HEK293 (cell line): ENCODE results near the gene PPIE.

Experiments
- CTCF ChIA-PET: fragments of 350-600 bp; formaldehyde crosslinking; extraction: SDS; loops from one replicate; lab custom pipeline; 2021; ENCODE audit warnings: antibody characterized with exemption; lab: Yijun Ruan, JAX
- POLR2A ChIA-PET: fragments of 300-600 bp; formaldehyde crosslinking; extraction: SDS; loops from one replicate; lab custom pipeline; 2020; ENCODE audit warnings: antibody characterized with exemption, inconsistent platforms; lab: Yijun Ruan, JAX
- H3K27ac ChIP-seq: fragments of 200-500 bp; sonication (Bioruptor generic); 2 replicates; pipeline ENCODE4 v1.5.1; 2014; ENCODE audit warnings: low read depth, low read length, control low read depth, inconsistent platforms; ENCODE audit errors: extremely low read depth
- H3K36me3 ChIP-seq, 2 experiments: fragments of 200-500 bp in 1 of 2; sonication (Bioruptor generic) in 1 of 2; 1 replicate in 1 of 2; 2 replicates in 1 of 2; pipeline ENCODE4 v1.5.1; 2014 to 2017; ENCODE audit warnings: inconsistent platforms in 2 of 2, low read length in 2 of 2; ENCODE audit not compliant: control insufficient read depth in 2 of 2, insufficient read depth in 1 of 2
- H3K4me1 ChIP-seq: fragments of 200-500 bp; sonication (Bioruptor generic); 2 replicates; pipeline ENCODE4 v1.5.1; 2014; ENCODE audit warnings: mild to moderate bottlenecking, low read length, inconsistent platforms; ENCODE audit not compliant: control insufficient read depth, insufficient read depth
- H3K4me3 ChIP-seq: 2 replicates; pipeline ENCODE4 v1.5.1; 2011; ENCODE audit warnings: low read depth, mild to moderate bottlenecking, control low read depth, low read length, moderate library complexity
- H3K9me3 ChIP-seq: fragments of 200-500 bp; sonication (Bioruptor generic); 2 replicates; pipeline ENCODE4 v1.5.1; 2014; ENCODE audit warnings: low read depth, low read length, inconsistent platforms; ENCODE audit not compliant: control insufficient read depth, insufficient read depth
- GLI4 ChIP-seq: fragments of 450-650 bp; formaldehyde crosslinking; IDR thresholded peaks from 2 replicates; pipeline ENCODE4 v1.5.1; 2016; ENCODE audit warnings: missing biosample characterization, missing genetic modification characterization
- MEIS1 ChIP-seq: sonication (generic); formaldehyde crosslinking; IDR thresholded peaks from 2 replicates; pipeline ENCODE4 v1.8.1; 2022; ENCODE audit warnings: missing genetic modification reagents, mild to moderate bottlenecking, borderline replicate concordance
- PRDM1 ChIP-seq: fragments of 450-650 bp; formaldehyde crosslinking; IDR thresholded peaks from 2 replicates; pipeline ENCODE4; 2016; ENCODE audit warnings: missing biosample characterization, missing genetic modification characterization
- ZFHX2 ChIP-seq: fragments of 450-650 bp; formaldehyde crosslinking; conservative IDR thresholded peaks from 2 replicates; pipeline ENCODE4 v1.5.1; 2016; ENCODE audit warnings: missing biosample characterization, missing genetic modification characterization
- ZIC2 ChIP-seq: fragments of 450-650 bp; formaldehyde crosslinking; IDR thresholded peaks from 2 replicates; pipeline ENCODE4 v1.5.1; 2016; ENCODE audit warnings: missing biosample characterization, missing genetic modification characterization
- ZNF18 ChIP-seq: fragments of 450-650 bp; formaldehyde crosslinking; IDR thresholded peaks from 2 replicates; pipeline ENCODE4 v1.5.1; 2016; ENCODE audit warnings: missing biosample characterization, missing genetic modification characterization
- ZNF184 ChIP-seq: fragments of 450-650 bp; IDR thresholded peaks from 2 replicates; pipeline ENCODE4 v1.5.1; 2018; ENCODE audit warnings: missing biosample characterization, mild to moderate bottlenecking, missing genetic modification characterization
- ZNF221 ChIP-seq: fragments of 450-650 bp; formaldehyde crosslinking; IDR thresholded peaks from 2 replicates; pipeline ENCODE4 v1.5.1; 2017; ENCODE audit warnings: missing biosample characterization, missing genetic modification characterization, borderline replicate concordance
- ZNF549 ChIP-seq: fragments of 450-650 bp; IDR thresholded peaks from 2 replicates; pipeline ENCODE4 v1.5.1; 2018; ENCODE audit warnings: missing biosample characterization, missing genetic modification characterization, mild to moderate bottlenecking, inconsistent platforms, moderate library complexity
- ZNF558 ChIP-seq: fragments of 450-650 bp; formaldehyde crosslinking; IDR thresholded peaks from 2 replicates; pipeline ENCODE4 v1.5.1; 2016; ENCODE audit warnings: missing biosample characterization, missing genetic modification characterization
- ZNF585B ChIP-seq: fragments of 450-650 bp; formaldehyde crosslinking; IDR thresholded peaks from 2 replicates; pipeline ENCODE4 v1.5.1; 2016; ENCODE audit warnings: missing biosample characterization, missing genetic modification characterization
- ZNF610 ChIP-seq: fragments of 450-650 bp; formaldehyde crosslinking; IDR thresholded peaks from 2 replicates; pipeline ENCODE4 v1.5.1; 2016; ENCODE audit warnings: missing biosample characterization, missing genetic modification characterization, borderline replicate concordance
- ZNF623 ChIP-seq: fragments of 450-650 bp; formaldehyde crosslinking; IDR thresholded peaks from 2 replicates; pipeline ENCODE4 v1.5.1; 2016; ENCODE audit warnings: missing biosample characterization, missing genetic modification characterization
- ZSCAN18 ChIP-seq: fragments of 450-650 bp; formaldehyde crosslinking; IDR thresholded peaks from 2 replicates; pipeline ENCODE4 v1.5.1; 2016; ENCODE audit warnings: missing biosample characterization, missing genetic modification characterization
- TF ChIP-seq, protein P1 (sequence below): fragments of 450-650 bp; formaldehyde crosslinking; IDR thresholded peaks from 2 replicates; pipeline ENCODE4 v1.5.1; 2016; ENCODE audit warnings: missing biosample characterization, missing genetic modification characterization
- TF ChIP-seq, protein P2 (sequence below): fragments of 450-650 bp; IDR thresholded peaks from 2 replicates; pipeline ENCODE4 v1.5.1; 2018; ENCODE audit warnings: missing biosample characterization, mild to moderate bottlenecking, missing genetic modification characterization
- TF ChIP-seq, protein P3 (sequence below): fragments of 450-650 bp; formaldehyde crosslinking; conservative IDR thresholded peaks from 2 replicates; pipeline ENCODE4 v1.5.1; 2016; ENCODE audit warnings: low read depth, missing biosample characterization, missing genetic modification characterization

The PPIE gene

DNA sequence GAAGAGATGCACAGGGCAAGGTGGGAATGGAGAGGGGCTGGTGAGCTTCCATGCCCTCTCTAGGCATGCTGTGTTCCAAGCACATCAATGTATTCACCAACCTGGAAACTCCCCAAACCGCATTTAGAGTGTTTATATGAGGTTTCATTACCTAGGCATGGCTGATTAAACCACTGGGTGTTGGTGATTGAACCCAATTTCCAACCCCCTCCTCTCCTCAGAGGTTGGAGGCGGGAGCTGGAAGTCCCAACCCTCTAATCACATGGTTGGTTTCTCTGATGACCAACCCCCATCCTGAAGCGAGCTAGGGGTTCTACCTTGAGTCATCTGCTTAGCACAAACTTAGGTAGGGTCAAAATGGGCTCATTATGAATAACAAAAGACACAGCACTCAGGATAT is 3.0 kb upstream of the PPIE start:
- Histone ChIP-seq H3K9me3 (no peaks in the 10 kb centered on the region), H3K36me3 (peaks cover under 1 to 9% of the 10 kb centered on the region in 2 experiments; a peak in 2 of 3 replicates), H3K4me1 (peaks cover 2% of the 10 kb centered on the region; the same call in 1 of the 2 replicates), H3K4me3 (no peak overlapping the region)
- POLR2A ChIA-PET: no interaction called here
- CTCF ChIA-PET: interaction anchor here (1.3 kb wide), 1 partner anchor 64 kb away, joined by 7 read pairs; no protein-coding TSS in a partner anchor
- TF ChIP-seq ZNF18 (tag by site-specific recombination) (no peak), GLI4 (tag by site-specific recombination) (no peak), ZNF558 (tag by site-specific recombination) (no peak), ZIC2 (tag by site-specific recombination) (no peak), MEIS1 (no peak), ZSCAN18 (tag by site-specific recombination) (no peak), ZNF549 (tag by site-specific recombination) (no peak), ZNF221 (no peak), ZNF610 (tag by site-specific recombination) (no peak), ZNF623 (tag by site-specific recombination) (no peak), ZNF585B (tag by site-specific recombination) (no peak), ZNF184 (tag by site-specific recombination) (no peak), PRDM1 (no peak), ZFHX2 (tag by site-specific recombination) (no peak)
- TF ChIP-seq, protein P1, sequence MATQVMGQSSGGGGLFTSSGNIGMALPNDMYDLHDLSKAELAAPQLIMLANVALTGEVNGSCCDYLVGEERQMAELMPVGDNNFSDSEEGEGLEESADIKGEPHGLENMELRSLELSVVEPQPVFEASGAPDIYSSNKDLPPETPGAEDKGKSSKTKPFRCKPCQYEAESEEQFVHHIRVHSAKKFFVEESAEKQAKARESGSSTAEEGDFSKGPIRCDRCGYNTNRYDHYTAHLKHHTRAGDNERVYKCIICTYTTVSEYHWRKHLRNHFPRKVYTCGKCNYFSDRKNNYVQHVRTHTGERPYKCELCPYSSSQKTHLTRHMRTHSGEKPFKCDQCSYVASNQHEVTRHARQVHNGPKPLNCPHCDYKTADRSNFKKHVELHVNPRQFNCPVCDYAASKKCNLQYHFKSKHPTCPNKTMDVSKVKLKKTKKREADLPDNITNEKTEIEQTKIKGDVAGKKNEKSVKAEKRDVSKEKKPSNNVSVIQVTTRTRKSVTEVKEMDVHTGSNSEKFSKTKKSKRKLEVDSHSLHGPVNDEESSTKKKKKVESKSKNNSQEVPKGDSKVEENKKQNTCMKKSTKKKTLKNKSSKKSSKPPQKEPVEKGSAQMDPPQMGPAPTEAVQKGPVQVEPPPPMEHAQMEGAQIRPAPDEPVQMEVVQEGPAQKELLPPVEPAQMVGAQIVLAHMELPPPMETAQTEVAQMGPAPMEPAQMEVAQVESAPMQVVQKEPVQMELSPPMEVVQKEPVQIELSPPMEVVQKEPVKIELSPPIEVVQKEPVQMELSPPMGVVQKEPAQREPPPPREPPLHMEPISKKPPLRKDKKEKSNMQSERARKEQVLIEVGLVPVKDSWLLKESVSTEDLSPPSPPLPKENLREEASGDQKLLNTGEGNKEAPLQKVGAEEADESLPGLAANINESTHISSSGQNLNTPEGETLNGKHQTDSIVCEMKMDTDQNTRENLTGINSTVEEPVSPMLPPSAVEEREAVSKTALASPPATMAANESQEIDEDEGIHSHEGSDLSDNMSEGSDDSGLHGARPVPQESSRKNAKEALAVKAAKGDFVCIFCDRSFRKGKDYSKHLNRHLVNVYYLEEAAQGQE (tag by site-specific recombination): no peak
- TF ChIP-seq, protein P2, sequence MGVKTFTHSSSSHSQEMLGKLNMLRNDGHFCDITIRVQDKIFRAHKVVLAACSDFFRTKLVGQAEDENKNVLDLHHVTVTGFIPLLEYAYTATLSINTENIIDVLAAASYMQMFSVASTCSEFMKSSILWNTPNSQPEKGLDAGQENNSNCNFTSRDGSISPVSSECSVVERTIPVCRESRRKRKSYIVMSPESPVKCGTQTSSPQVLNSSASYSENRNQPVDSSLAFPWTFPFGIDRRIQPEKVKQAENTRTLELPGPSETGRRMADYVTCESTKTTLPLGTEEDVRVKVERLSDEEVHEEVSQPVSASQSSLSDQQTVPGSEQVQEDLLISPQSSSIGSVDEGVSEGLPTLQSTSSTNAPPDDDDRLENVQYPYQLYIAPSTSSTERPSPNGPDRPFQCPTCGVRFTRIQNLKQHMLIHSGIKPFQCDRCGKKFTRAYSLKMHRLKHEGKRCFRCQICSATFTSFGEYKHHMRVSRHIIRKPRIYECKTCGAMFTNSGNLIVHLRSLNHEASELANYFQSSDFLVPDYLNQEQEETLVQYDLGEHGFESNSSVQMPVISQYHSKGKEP (tag by site-specific recombination): no peak
- TF ChIP-seq, protein P3, sequence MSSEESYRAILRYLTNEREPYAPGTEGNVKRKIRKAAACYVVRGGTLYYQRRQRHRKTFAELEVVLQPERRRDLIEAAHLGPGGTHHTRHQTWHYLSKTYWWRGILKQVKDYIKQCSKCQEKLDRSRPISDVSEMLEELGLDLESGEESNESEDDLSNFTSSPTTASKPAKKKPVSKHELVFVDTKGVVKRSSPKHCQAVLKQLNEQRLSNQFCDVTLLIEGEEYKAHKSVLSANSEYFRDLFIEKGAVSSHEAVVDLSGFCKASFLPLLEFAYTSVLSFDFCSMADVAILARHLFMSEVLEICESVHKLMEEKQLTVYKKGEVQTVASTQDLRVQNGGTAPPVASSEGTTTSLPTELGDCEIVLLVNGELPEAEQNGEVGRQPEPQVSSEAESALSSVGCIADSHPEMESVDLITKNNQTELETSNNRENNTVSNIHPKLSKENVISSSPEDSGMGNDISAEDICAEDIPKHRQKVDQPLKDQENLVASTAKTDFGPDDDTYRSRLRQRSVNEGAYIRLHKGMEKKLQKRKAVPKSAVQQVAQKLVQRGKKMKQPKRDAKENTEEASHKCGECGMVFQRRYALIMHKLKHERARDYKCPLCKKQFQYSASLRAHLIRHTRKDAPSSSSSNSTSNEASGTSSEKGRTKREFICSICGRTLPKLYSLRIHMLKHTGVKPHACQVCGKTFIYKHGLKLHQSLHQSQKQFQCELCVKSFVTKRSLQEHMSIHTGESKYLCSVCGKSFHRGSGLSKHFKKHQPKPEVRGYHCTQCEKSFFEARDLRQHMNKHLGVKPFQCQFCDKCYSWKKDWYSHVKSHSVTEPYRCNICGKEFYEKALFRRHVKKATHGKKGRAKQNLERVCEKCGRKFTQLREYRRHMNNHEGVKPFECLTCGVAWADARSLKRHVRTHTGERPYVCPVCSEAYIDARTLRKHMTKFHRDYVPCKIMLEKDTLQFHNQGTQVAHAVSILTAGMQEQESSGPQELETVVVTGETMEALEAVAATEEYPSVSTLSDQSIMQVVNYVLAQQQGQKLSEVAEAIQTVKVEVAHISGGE (tag by site-specific recombination): no peak
- TF ChIP-seq, all 188 proteins: peak for 0
- H3K27ac ChIP-seq: no peak overlapping the region
